ENCODE data around the gene ZMYND10.

- TF ChIP-seq, protein P1, sequence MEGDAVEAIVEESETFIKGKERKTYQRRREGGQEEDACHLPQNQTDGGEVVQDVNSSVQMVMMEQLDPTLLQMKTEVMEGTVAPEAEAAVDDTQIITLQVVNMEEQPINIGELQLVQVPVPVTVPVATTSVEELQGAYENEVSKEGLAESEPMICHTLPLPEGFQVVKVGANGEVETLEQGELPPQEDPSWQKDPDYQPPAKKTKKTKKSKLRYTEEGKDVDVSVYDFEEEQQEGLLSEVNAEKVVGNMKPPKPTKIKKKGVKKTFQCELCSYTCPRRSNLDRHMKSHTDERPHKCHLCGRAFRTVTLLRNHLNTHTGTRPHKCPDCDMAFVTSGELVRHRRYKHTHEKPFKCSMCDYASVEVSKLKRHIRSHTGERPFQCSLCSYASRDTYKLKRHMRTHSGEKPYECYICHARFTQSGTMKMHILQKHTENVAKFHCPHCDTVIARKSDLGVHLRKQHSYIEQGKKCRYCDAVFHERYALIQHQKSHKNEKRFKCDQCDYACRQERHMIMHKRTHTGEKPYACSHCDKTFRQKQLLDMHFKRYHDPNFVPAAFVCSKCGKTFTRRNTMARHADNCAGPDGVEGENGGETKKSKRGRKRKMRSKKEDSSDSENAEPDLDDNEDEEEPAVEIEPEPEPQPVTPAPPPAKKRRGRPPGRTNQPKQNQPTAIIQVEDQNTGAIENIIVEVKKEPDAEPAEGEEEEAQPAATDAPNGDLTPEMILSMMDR (IDR thresholded peaks at IDR 0.05; ENCODE audit: insufficient read depth, low read depth, low read length), result peak; percentile 28
- TF ChIP-seq EZH2 (IDR thresholded peaks at IDR 0.05; ENCODE audit: insufficient read depth, low read length), result no peak
Measured at GRCh38 chr3:50352781-50353180, 7.2 kb upstream of the ZMYND10 start.

All from astrocyte (in vitro differentiated cells and primary cell).